ENCODE data around the gene C1QL1.

The C1QL1 gene

GRCh38 chr17:44930667-44931066 lies 37.4 kb downstream of the C1QL1 start:
- Histone ChIP-seq H3K36me3 (ENCODE audit: insufficient read depth, low read length) (peaks cover 100% of the 10 kb centered on the region), H3K4me3 (ENCODE audit: low read depth in 1 of 2, low read length in 2 of 2) (no peak overlapping the region)

GRCh38 chr17:44928950-44929720 lies 39.0 kb downstream of the C1QL1 start:
- Histone ChIP-seq H3K4me2 (ENCODE audit: insufficient read depth, low read length) (no peak overlapping the region), H3K36me3 (ENCODE audit: insufficient read depth, low read length) (peaks cover 85% of the 10 kb centered on the region), H3K79me2 (ENCODE audit: insufficient read depth, low read length) (0 out of 2 replicates have a peak, but pooled peaks cover 2% of the 10 kb centered on the region), H3K9me3 (ENCODE audit: insufficient read depth, low read length, severe bottlenecking) (no peaks in the 10 kb centered on the region), H3K4me3 (ENCODE audit: low read depth in 1 of 2, low read length in 2 of 2) (no peak overlapping the region), H3K9ac (ENCODE audit: low read depth, low read length) (no peak overlapping the region), H3K4me1 (ENCODE audit: insufficient read depth, low read length) (no peaks in the 10 kb centered on the region), H2AFZ (ENCODE audit: low read depth, low read length) (no peak overlapping the region), H3K27ac (ENCODE audit: low read length) (no peak overlapping the region), H4K20me1 (ENCODE audit: insufficient read depth, low read length) (peaks cover 67% of the 10 kb centered on the region), H3K27me3 (ENCODE audit: insufficient read depth, low read length, poor library complexity) (no peaks in the 10 kb centered on the region)
- TF ChIP-seq EZH2 (IDR thresholded peaks at IDR 0.05; ENCODE audit: borderline replicate concordance, low read depth, low read length, severe bottlenecking), result no peak
- TF ChIP-seq CTCF (IDR thresholded peaks at IDR 0.05; ENCODE audit: borderline replicate concordance, extremely low read depth, low read length, poor library complexity, severe bottlenecking), result no peak
- ATAC-seq (ENCODE audit: insufficient read depth, low read depth) (no peak), DNase-seq (no peak)

More at GRCh38 chr17:44930667-44931066, 37.4 kb downstream of the C1QL1 start:
- no peak overlapping the region for H3K27ac ChIP-seq (ENCODE audit: low read length)
- ATAC-seq (ENCODE audit: insufficient read depth, low read depth) (no peak), DNase-seq (no peak)
- H3K9me3 ChIP-seq (ENCODE audit: insufficient read depth, low read length, severe bottlenecking), result no peaks in the 10 kb centered on the region
- no peaks in the 10 kb centered on the region for H3K27me3 ChIP-seq (ENCODE audit: insufficient read depth, low read length, poor library complexity)
- peaks cover 15% of the 10 kb centered on the region for H3K79me2 ChIP-seq (ENCODE audit: insufficient read depth, low read length)
- TF ChIP-seq CTCF (IDR thresholded peaks at IDR 0.05; ENCODE audit: borderline replicate concordance, extremely low read depth, low read length, poor library complexity, severe bottlenecking), result no peak
- no peak for TF ChIP-seq EZH2 (IDR thresholded peaks at IDR 0.05; ENCODE audit: borderline replicate concordance, low read depth, low read length, severe bottlenecking)
- no peak overlapping the region for H3K4me2 ChIP-seq (ENCODE audit: insufficient read depth, low read length)
- no peaks in the 10 kb centered on the region for H3K4me1 ChIP-seq (ENCODE audit: insufficient read depth, low read length)
- H2AFZ ChIP-seq (ENCODE audit: low read depth, low read length), result no peak overlapping the region
- no peak overlapping the region for H3K9ac ChIP-seq (ENCODE audit: low read depth, low read length)
- peaks cover 77% of the 10 kb centered on the region for H4K20me1 ChIP-seq (ENCODE audit: insufficient read depth, low read length)

GRCh38 chr17:44928136-44928535 lies 40.0 kb downstream of the C1QL1 start:
- Histone ChIP-seq H3K4me1 (ENCODE audit: insufficient read depth, low read length) (no peaks in the 10 kb centered on the region), H3K27ac (ENCODE audit: low read length) (no peak overlapping the region), H2AFZ (ENCODE audit: low read depth, low read length) (no peak overlapping the region), H4K20me1 (ENCODE audit: insufficient read depth, low read length) (peaks cover 59% of the 10 kb centered on the region), H3K9ac (ENCODE audit: low read depth, low read length) (no peak overlapping the region), H3K4me2 (ENCODE audit: insufficient read depth, low read length) (no peak overlapping the region), H3K9me3 (ENCODE audit: insufficient read depth, low read length, severe bottlenecking) (no peaks in the 10 kb centered on the region), H3K4me3 (ENCODE audit: low read depth in 1 of 2, low read length in 2 of 2) (no peak overlapping the region), H3K36me3 (ENCODE audit: insufficient read depth, low read length) (peaks cover 75% of the 10 kb centered on the region), H3K27me3 (ENCODE audit: insufficient read depth, low read length, poor library complexity) (no peaks in the 10 kb centered on the region), H3K79me2 (ENCODE audit: insufficient read depth, low read length) (no peaks in the 10 kb centered on the region)
- no peak for DNase-seq
- ATAC-seq (ENCODE audit: insufficient read depth, low read depth), result no peak
- no peak for TF ChIP-seq EZH2 (IDR thresholded peaks at IDR 0.05; ENCODE audit: borderline replicate concordance, low read depth, low read length, severe bottlenecking)

- Histone ChIP-seq H2AFZ (ENCODE audit: low read depth, low read length) (no peak overlapping the region), H3K4me2 (ENCODE audit: insufficient read depth, low read length) (no peak overlapping the region), H3K4me1 (ENCODE audit: insufficient read depth, low read length) (no peaks in the 10 kb centered on the region), H3K4me3 (ENCODE audit: low read depth in 1 of 2, low read length in 2 of 2) (no peak overlapping the region), H3K9me3 (ENCODE audit: insufficient read depth, low read length, severe bottlenecking) (no peaks in the 10 kb centered on the region), H3K79me2 (ENCODE audit: insufficient read depth, low read length) (no peaks in the 10 kb centered on the region), H3K36me3 (ENCODE audit: insufficient read depth, low read length) (peaks cover 71% of the 10 kb centered on the region), H4K20me1 (ENCODE audit: insufficient read depth, low read length) (peaks cover 55% of the 10 kb centered on the region), H3K27ac (ENCODE audit: low read length) (no peak overlapping the region), H3K27me3 (ENCODE audit: insufficient read depth, low read length, poor library complexity) (no peaks in the 10 kb centered on the region), H3K9ac (ENCODE audit: low read depth, low read length) (no peak overlapping the region)
- no peak for TF ChIP-seq CTCF (IDR thresholded peaks at IDR 0.05; ENCODE audit: borderline replicate concordance, extremely low read depth, low read length, poor library complexity, severe bottlenecking)
- no peak for TF ChIP-seq EZH2 (IDR thresholded peaks at IDR 0.05; ENCODE audit: borderline replicate concordance, low read depth, low read length, severe bottlenecking)
- ATAC-seq (ENCODE audit: insufficient read depth, low read depth) (no peak), DNase-seq (no peak)
Measured at GRCh38 chr17:44927696-44928095, 40.4 kb downstream of the C1QL1 start.
